A673 (cell line): ENCODE data around the gene CELSR1. TPM values are rescaled to one million over a fixed set of nuclear protein-coding genes. Genes with fewer than 3 reads are reported as not detected.

Experiments used
- BruUV-seq: library from RNA; stranded (reverse); fragments of 400-500 nt; replicated peaks from 2 replicates; lab custom pipeline; 2021; lab: Mats Ljungman, UMichigan
- CTCF ChIA-PET: fragments of 300-600 bp; sonication (Branson Sonifier 250); formaldehyde crosslinking; loops from one replicate; lab custom pipeline; 2022; ENCODE audit warnings: antibody characterized with exemption; lab: Charles Lee
- POLR2A ChIA-PET: fragments of 300-600 bp; sonication (Branson Sonifier 250); formaldehyde crosslinking; loops from one replicate; lab custom pipeline; 2022; ENCODE audit warnings: antibody characterized with exemption; ENCODE audit not compliant: low non-redundant PET; lab: Charles Lee
- DNase-seq: peaks from one replicate; pipeline ENCODE4 v3.0.0-alpha.2; 2015; ENCODE audit warnings: low spot score
- H3K27ac ChIP-seq: fragments of 200-600 bp; sonication (generic); 2 replicates; pipeline ENCODE4 v1.5.1; 2016; ENCODE audit warnings: mixed run types, low read depth, mild to moderate bottlenecking, mixed read lengths, antibody characterized with exemption, low read length; ENCODE audit not compliant: poor library complexity, severe bottlenecking
- H3K27me3 ChIP-seq: fragments of 200-600 bp; sonication (generic); replicated peaks from 2 replicates; pipeline ENCODE4 v1.6.1; 2017; ENCODE audit warnings: mixed run types, low read depth, mild to moderate bottlenecking, mixed read lengths, antibody characterized with exemption, low read length; ENCODE audit not compliant: insufficient read depth, poor library complexity
- H3K36me3 ChIP-seq: fragments of 200-600 bp; sonication (generic); 2 replicates; pipeline ENCODE4 v1.6.1; 2016; ENCODE audit warnings: mixed run types, mild to moderate bottlenecking, mixed read lengths, antibody characterized with exemption, low read length; ENCODE audit not compliant: insufficient read depth, poor library complexity, severe bottlenecking
- H3K4me1 ChIP-seq: fragments of 200-600 bp; sonication (generic); 2 replicates; pipeline ENCODE4 v1.6.1; 2017; ENCODE audit warnings: mixed run types, mild to moderate bottlenecking, mixed read lengths, antibody characterized with exemption, low read length; ENCODE audit not compliant: insufficient read depth, poor library complexity, severe bottlenecking
- H3K4me3 ChIP-seq: fragments of 200-600 bp; sonication (generic); 2 replicates; pipeline ENCODE4 v1.5.1; 2016; ENCODE audit warnings: low read depth, mixed run types, mild to moderate bottlenecking, mixed read lengths, low read length; ENCODE audit not compliant: poor library complexity, severe bottlenecking
- H3K9me3 ChIP-seq: fragments of 200-600 bp; sonication (generic); 2 replicates; pipeline ENCODE4 v1.6.1; 2016; ENCODE audit warnings: mixed run types, low read depth, mild to moderate bottlenecking, mixed read lengths, antibody characterized with exemption, low read length; ENCODE audit not compliant: poor library complexity, severe bottlenecking
- CTCF ChIP-seq: fragments of 300-800, 200-600 bp; sonication (generic); conservative IDR thresholded peaks from 2 replicates; pipeline ENCODE4 v1.5.1; 2017; ENCODE audit warnings: low read depth, mild to moderate bottlenecking, antibody characterized with exemption, low read length, moderate library complexity, mixed read lengths
- EZH2 ChIP-seq: fragments of 200-600 bp; sonication (generic); IDR thresholded peaks from 2 replicates; pipeline ENCODE4 v1.6.1; 2017; ENCODE audit warnings: borderline replicate concordance, low read depth, mild to moderate bottlenecking, mixed read lengths, antibody characterized with exemption, low read length; ENCODE audit not compliant: poor library complexity, severe bottlenecking
- intact Hi-C: fragments of 100-400 bp; cut with micrococcal nuclease; formaldehyde crosslinking; loops from one replicate; pipeline ENCODE4 v1.10.0; 2022; ENCODE audit not compliant: unreplicated experiment
- total RNA-seq: library from RNA; stranded (reverse); gene quantifications from 2 replicates; pipeline ENCODE4 v1.2.3, GENCODE V29; 2021

The CELSR1 gene
- total RNA-seq, 1 experiment from 2014 or later: 2.3 TPM

GRCh38 chr22:46328797-46329196 lies 208.6 kb downstream of the CELSR1 start:
- Histone ChIP-seq H3K27ac (no peak overlapping the region), H3K27me3 (no peaks in the 10 kb centered on the region), H3K9me3 (no peaks in the 10 kb centered on the region), H3K4me1 (no peaks in the 10 kb centered on the region), H3K4me3 (no peak overlapping the region), H3K36me3 (peaks cover 96% of the 10 kb centered on the region)
- no peak for DNase-seq
- TF ChIP-seq EZH2 (no peak), CTCF (no peak)
- intact Hi-C loops: no loop called here
- ChIA-PET CTCF (no interaction called here), POLR2A (no interaction called here)
- no TSS peak for BruUV-seq

- intact Hi-C loops: no loop called here
- DNase-seq: no peak
- POLR2A ChIA-PET: no interaction called here
- TF ChIP-seq CTCF (no peak), EZH2 (no peak)
- H3K9me3 ChIP-seq: no peaks in the 10 kb centered on the region
- H3K4me3 ChIP-seq: no peak overlapping the region
- peaks cover 96% of the 10 kb centered on the region for H3K36me3 ChIP-seq
- no peak overlapping the region for H3K27ac ChIP-seq
- no peaks in the 10 kb centered on the region for H3K4me1 ChIP-seq
- BruUV-seq: no TSS peak
- CTCF ChIA-PET: no interaction called here
- H3K27me3 ChIP-seq: no peaks in the 10 kb centered on the region
Observed at GRCh38 chr22:46327691-46328465, 209.5 kb downstream of the CELSR1 start.

GRCh38 chr22:46326066-46326680 lies 211.2 kb downstream of the CELSR1 start:
- no peak for DNase-seq
- Histone ChIP-seq H3K27me3 (no peaks in the 10 kb centered on the region), H3K27ac (no peak overlapping the region), H3K4me3 (no peak overlapping the region), H3K4me1 (no peaks in the 10 kb centered on the region), H3K9me3 (no peaks in the 10 kb centered on the region), H3K36me3 (peaks cover 85% of the 10 kb centered on the region)
- BruUV-seq: no TSS peak
- CTCF ChIA-PET: interaction anchor here (0.7 kb wide), 1 partner anchor 1355 kb away, joined by 3 read pairs; no protein-coding TSS in a partner anchor
- intact Hi-C loops: no loop called here
- POLR2A ChIA-PET: no interaction called here
- TF ChIP-seq CTCF (no peak), EZH2 (no peak)
